GM19468 (cell line): ENCODE measurements around the gene CPSF3.
A peak's percentile ranks its signal among the peaks of the same experiment; 100 is the strongest.

Source experiments
- ATAC-seq: cut with Tn5 transposase; IDR thresholded peaks from one replicate; pipeline ENCODE4 v1.9.1; 2021; ENCODE audit warnings: mild to moderate bottlenecking, moderate library complexity, moderate number of reproducible peaks; ENCODE audit not compliant: unreplicated experiment; ENCODE audit errors: extremely low read depth

The CPSF3 gene

GRCh38 chr2:9423100-9423921, at the start of gene CPSF3, which contains the start of gene ITGB1BP1:
Gene CPSF3, plus strand, starts transcription at chr2:9423654. Its CDS starts 120 bp downstream, at chr2:9423774.
Gene ITGB1BP1, minus strand, starts transcription at chr2:9423528. Its CDS starts 4,831 bp downstream, at chr2:9418697.
- peak; percentile 77 for ATAC-seq

GRCh38 chr2:9374071-9374730, 49.3 kb upstream of the CPSF3 start:
- no peak for ATAC-seq

GRCh38 chr2:9375857-9376428, 47.5 kb upstream of the CPSF3 start:
- ATAC-seq: no peak

GRCh38 chr2:9377461-9378097, 45.9 kb upstream of the CPSF3 start:
- no peak for ATAC-seq

- ATAC-seq: no peak
Observed at GRCh38 chr2:9378433-9379390, 44.7 kb upstream of the CPSF3 start.

- no peak for ATAC-seq
Observed at GRCh38 chr2:9379391-9379755, 44.1 kb upstream of the CPSF3 start.

GRCh38 chr2:9380702-9381628, 42.5 kb upstream of the CPSF3 start:
- no peak for ATAC-seq

GRCh38 chr2:9382604-9383235, 40.7 kb upstream of the CPSF3 start:
- no peak for ATAC-seq

- no peak for ATAC-seq
Observed at GRCh38 chr2:9384521-9384920, 38.9 kb upstream of the CPSF3 start.

GRCh38 chr2:9385841-9386240, 37.6 kb upstream of the CPSF3 start:
- no peak for ATAC-seq

GRCh38 chr2:9388199-9388681, 35.2 kb upstream of the CPSF3 start:
- no peak for ATAC-seq

- no peak for ATAC-seq
Observed at GRCh38 chr2:9388950-9389911, 34.2 kb upstream of the CPSF3 start.

GRCh38 chr2:9390151-9390850, 33.2 kb upstream of the CPSF3 start:
- ATAC-seq: no peak

- ATAC-seq: no peak
Observed at GRCh38 chr2:9390991-9391390, 32.5 kb upstream of the CPSF3 start.

- no peak for ATAC-seq
Observed at GRCh38 chr2:9391961-9392720, 31.3 kb upstream of the CPSF3 start.
